ENCODE data around the gene YIPF3. TPM values are rescaled to one million over a fixed set of nuclear protein-coding genes. Genes with fewer than 3 reads are reported as not detected.

The YIPF3 gene
- total and polyA plus RNA-seq, 9 of the 15 experiments (the other 6 are each of a cell fraction or from before 2014, with no cell fraction given): 27.5 to 75.3 (median 57.6) TPM

DNA sequence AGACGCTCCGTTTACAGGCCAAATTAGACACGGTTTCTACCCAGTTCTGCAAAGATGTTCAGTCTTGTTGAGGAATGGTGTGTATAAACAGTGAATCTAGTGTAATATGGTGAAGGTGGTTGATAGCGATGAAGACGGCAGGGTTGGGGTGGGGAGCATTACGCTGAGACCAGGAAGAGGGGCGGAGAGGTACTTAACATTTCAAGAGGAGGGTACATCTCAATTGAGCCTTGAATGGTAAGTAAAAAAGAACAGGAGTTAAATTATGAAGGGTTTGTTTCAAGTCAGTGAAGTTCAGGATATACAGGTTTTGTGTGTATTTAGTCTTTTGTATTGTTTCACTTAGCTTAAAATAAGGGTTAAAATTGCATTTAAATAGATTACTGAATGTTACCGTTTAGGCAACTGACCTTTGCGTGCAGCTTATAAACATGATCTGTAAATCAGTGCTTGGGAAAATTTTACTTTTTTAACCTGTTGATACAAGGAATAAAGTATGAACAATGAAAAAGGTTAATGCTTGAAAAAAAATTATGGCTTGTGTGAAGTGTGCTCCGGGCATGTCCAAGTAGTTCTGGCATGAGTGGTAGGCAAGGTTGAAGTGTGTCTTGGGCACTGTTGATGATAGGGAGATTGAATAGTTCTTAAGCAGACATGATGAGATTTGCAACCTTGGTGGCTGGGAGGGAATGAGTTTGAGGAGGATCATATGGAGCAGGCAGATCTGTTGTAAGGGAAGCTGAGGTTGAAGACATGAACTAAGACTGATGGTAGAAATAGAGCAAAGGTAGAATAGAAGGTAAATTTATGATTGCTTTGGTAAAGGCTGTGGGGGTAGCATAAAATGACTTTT is 1.0 kb upstream of the YIPF3 start (continued):
- TF ChIP-seq, protein P1, sequence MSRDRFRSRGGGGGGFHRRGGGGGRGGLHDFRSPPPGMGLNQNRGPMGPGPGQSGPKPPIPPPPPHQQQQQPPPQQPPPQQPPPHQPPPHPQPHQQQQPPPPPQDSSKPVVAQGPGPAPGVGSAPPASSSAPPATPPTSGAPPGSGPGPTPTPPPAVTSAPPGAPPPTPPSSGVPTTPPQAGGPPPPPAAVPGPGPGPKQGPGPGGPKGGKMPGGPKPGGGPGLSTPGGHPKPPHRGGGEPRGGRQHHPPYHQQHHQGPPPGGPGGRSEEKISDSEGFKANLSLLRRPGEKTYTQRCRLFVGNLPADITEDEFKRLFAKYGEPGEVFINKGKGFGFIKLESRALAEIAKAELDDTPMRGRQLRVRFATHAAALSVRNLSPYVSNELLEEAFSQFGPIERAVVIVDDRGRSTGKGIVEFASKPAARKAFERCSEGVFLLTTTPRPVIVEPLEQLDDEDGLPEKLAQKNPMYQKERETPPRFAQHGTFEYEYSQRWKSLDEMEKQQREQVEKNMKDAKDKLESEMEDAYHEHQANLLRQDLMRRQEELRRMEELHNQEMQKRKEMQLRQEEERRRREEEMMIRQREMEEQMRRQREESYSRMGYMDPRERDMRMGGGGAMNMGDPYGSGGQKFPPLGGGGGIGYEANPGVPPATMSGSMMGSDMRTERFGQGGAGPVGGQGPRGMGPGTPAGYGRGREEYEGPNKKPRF (IDR thresholded peaks at IDR 0.05; ENCODE audit: low read depth, low read length): no peak
- no peak for TF ChIP-seq MYBL2 (IDR thresholded peaks at IDR 0.05; ENCODE audit: low read depth)
- no peak for TF ChIP-seq MYBL2 (CRISPR knock-in tag; IDR thresholded peaks at IDR 0.05; ENCODE audit: borderline replicate concordance)
- TF ChIP-seq ZNF431 (CRISPR knock-in tag; IDR thresholded peaks at IDR 0.05): no peak
- no peak for TF ChIP-seq SAFB (IDR thresholded peaks at IDR 0.05; ENCODE audit: borderline replicate concordance, low read depth, low read length)
- TF ChIP-seq, protein P2, sequence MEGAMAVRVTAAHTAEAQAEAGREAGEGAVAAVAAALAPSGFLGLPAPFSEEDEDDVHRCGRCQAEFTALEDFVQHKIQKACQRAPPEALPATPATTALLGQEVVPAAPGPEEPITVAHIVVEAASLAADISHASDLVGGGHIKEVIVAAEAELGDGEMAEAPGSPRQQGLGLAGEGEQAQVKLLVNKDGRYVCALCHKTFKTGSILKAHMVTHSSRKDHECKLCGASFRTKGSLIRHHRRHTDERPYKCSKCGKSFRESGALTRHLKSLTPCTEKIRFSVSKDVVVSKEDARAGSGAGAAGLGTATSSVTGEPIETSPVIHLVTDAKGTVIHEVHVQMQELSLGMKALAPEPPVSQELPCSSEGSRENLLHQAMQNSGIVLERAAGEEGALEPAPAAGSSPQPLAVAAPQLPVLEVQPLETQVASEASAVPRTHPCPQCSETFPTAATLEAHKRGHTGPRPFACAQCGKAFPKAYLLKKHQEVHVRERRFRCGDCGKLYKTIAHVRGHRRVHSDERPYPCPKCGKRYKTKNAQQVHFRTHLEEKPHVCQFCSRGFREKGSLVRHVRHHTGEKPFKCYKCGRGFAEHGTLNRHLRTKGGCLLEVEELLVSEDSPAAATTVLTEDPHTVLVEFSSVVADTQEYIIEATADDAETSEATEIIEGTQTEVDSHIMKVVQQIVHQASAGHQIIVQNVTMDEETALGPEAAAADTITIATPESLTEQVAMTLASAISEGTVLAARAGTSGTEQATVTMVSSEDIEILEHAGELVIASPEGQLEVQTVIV (CRISPR knock-in tag; IDR thresholded peaks at IDR 0.05; ENCODE audit: borderline replicate concordance): no peak
- TF ChIP-seq CHD2 (IDR thresholded peaks at IDR 0.05; ENCODE audit: low read depth, low read length): no peak
- TF ChIP-seq GATA2 (CRISPR knock-in tag; IDR thresholded peaks at IDR 0.05): no peak
- TF ChIP-seq, protein P3, sequence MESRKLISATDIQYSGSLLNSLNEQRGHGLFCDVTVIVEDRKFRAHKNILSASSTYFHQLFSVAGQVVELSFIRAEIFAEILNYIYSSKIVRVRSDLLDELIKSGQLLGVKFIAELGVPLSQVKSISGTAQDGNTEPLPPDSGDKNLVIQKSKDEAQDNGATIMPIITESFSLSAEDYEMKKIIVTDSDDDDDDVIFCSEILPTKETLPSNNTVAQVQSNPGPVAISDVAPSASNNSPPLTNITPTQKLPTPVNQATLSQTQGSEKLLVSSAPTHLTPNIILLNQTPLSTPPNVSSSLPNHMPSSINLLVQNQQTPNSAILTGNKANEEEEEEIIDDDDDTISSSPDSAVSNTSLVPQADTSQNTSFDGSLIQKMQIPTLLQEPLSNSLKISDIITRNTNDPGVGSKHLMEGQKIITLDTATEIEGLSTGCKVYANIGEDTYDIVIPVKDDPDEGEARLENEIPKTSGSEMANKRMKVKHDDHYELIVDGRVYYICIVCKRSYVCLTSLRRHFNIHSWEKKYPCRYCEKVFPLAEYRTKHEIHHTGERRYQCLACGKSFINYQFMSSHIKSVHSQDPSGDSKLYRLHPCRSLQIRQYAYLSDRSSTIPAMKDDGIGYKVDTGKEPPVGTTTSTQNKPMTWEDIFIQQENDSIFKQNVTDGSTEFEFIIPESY (CRISPR knock-in tag; IDR thresholded peaks at IDR 0.05): no peak
- no peak for TF ChIP-seq NCOA6 (IDR thresholded peaks at IDR 0.05)
- no peak for TF ChIP-seq MCM5 (IDR thresholded peaks at IDR 0.05; ENCODE audit: low read depth)
- no peak for TF ChIP-seq HDAC2 (IDR thresholded peaks at IDR 0.05)
- TF ChIP-seq, protein P4, sequence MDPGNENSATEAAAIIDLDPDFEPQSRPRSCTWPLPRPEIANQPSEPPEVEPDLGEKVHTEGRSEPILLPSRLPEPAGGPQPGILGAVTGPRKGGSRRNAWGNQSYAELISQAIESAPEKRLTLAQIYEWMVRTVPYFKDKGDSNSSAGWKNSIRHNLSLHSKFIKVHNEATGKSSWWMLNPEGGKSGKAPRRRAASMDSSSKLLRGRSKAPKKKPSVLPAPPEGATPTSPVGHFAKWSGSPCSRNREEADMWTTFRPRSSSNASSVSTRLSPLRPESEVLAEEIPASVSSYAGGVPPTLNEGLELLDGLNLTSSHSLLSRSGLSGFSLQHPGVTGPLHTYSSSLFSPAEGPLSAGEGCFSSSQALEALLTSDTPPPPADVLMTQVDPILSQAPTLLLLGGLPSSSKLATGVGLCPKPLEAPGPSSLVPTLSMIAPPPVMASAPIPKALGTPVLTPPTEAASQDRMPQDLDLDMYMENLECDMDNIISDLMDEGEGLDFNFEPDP (CRISPR knock-in tag; IDR thresholded peaks at IDR 0.05): no peak
- no peak for TF ChIP-seq ZKSCAN8 (CRISPR knock-in tag; IDR thresholded peaks at IDR 0.05)
- TF ChIP-seq HMGN3 (IDR thresholded peaks at IDR 0.05; ENCODE audit: borderline replicate concordance, extremely low read depth, insufficient read length, low read depth, low read length): no peak
- no peak for TF ChIP-seq ZNF347 (CRISPR knock-in tag; IDR thresholded peaks at IDR 0.05; ENCODE audit: low read depth)
- TF ChIP-seq ATF7 (IDR thresholded peaks at IDR 0.05): no peak
- TF ChIP-seq YY1 (IDR thresholded peaks at IDR 0.05; ENCODE audit: borderline replicate concordance in 1 of 3, control insufficient read depth in 1 of 3, extremely low read depth in 1 of 3, insufficient read depth in 3 of 3, insufficient read length in 1 of 3, insufficient replicate concordance in 2 of 3, low read depth in 1 of 3, low read length in 2 of 3): no peak
- TF ChIP-seq CBX1 (IDR thresholded peaks at IDR 0.05; ENCODE audit: low read depth): no peak
